GM23338 (cell line): ENCODE measurements around the gene SIRT3. TPM values are rescaled to one million over a fixed set of nuclear protein-coding genes. Genes with fewer than 3 reads are reported as not detected.

Experiments used
- ETS1 ChIP-seq: IDR thresholded peaks from 2 replicates; pipeline ENCODE4 v1.6.1; 2016; ENCODE audit warnings: antibody characterized with exemption
- POLR2AphosphoS5 ChIP-seq: IDR thresholded peaks from 2 replicates; pipeline ENCODE4 v1.6.1; 2016; ENCODE audit warnings: antibody characterized with exemption, low read depth
- REST ChIP-seq: IDR thresholded peaks from one replicate; pipeline ENCODE4 v1.6.1; 2018; ENCODE audit warnings: antibody characterized with exemption; ENCODE audit not compliant: unreplicated experiment
- STAT1 ChIP-seq: IDR thresholded peaks from one replicate; pipeline ENCODE4 v1.6.1; 2016; ENCODE audit warnings: antibody characterized with exemption; ENCODE audit not compliant: unreplicated experiment
- polyA plus RNA-seq: library from polyadenylated mRNA; unstranded; fragments of >200 nt; fragmentation: Nextera tagmentation; extraction: Ambion mirVana; gene quantifications from 2 replicates; pipeline ENCODE4 v1.2.1, GENCODE V29; 2016
- total RNA-seq: library from RNA; depleted of rRNA; stranded (reverse); fragments of >200 nt; shearing (Covaris generic); gene quantifications from 2 replicates; pipeline ENCODE4 v1.2.3, GENCODE V29; 2014
- TF ChIP-seq, protein P1 (sequence below): fragments of 250-450 bp; sonication (Bioruptor Pico); IDR thresholded peaks from 2 replicates; pipeline ENCODE4 v1.5.0; 2020; ENCODE audit warnings: mild to moderate bottlenecking, moderate library complexity

The SIRT3 gene
- total and polyA plus RNA-seq, 2 experiments from 2014 or later: 7.0 to 11.4 TPM

DNA sequence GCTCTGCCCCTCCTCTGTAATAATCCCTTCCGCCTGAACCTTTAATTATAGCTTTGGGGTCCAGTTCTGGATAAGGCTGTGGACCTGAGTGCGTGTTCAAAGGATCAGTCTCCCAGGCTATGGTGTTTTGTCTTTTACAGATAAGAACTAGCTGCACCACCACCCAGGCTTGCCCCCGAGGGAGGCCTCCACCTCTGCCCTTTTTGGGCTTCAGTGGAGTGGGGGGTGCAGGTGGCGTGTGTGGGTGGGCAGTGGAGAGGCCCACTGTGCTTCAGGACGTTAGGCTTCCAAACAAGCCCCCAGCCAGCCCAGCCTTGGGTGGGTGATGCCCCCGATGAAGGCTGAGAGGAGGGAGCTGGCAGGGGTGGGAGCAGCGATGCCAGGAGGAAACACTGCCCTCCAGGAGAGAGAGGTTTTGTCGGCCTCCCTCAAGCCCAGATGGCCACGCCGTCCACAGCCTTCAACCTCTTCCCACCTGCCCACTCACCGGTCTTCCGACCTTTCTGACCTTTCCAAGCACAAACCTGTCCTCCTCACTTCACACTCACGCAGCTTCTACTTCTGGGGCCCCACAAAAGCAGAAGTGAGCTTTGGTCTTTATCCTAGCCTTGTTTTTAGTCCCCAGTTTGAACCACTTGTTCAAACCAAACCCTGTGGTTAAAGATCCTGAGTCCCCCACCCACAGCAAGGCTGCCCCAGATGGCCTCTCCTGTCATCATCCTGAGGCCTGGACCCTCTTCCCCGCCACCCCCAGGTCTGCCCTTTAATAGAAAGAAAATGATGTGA lies 21.0 kb upstream of the SIRT3 start (continued):
- TF ChIP-seq, protein P1, sequence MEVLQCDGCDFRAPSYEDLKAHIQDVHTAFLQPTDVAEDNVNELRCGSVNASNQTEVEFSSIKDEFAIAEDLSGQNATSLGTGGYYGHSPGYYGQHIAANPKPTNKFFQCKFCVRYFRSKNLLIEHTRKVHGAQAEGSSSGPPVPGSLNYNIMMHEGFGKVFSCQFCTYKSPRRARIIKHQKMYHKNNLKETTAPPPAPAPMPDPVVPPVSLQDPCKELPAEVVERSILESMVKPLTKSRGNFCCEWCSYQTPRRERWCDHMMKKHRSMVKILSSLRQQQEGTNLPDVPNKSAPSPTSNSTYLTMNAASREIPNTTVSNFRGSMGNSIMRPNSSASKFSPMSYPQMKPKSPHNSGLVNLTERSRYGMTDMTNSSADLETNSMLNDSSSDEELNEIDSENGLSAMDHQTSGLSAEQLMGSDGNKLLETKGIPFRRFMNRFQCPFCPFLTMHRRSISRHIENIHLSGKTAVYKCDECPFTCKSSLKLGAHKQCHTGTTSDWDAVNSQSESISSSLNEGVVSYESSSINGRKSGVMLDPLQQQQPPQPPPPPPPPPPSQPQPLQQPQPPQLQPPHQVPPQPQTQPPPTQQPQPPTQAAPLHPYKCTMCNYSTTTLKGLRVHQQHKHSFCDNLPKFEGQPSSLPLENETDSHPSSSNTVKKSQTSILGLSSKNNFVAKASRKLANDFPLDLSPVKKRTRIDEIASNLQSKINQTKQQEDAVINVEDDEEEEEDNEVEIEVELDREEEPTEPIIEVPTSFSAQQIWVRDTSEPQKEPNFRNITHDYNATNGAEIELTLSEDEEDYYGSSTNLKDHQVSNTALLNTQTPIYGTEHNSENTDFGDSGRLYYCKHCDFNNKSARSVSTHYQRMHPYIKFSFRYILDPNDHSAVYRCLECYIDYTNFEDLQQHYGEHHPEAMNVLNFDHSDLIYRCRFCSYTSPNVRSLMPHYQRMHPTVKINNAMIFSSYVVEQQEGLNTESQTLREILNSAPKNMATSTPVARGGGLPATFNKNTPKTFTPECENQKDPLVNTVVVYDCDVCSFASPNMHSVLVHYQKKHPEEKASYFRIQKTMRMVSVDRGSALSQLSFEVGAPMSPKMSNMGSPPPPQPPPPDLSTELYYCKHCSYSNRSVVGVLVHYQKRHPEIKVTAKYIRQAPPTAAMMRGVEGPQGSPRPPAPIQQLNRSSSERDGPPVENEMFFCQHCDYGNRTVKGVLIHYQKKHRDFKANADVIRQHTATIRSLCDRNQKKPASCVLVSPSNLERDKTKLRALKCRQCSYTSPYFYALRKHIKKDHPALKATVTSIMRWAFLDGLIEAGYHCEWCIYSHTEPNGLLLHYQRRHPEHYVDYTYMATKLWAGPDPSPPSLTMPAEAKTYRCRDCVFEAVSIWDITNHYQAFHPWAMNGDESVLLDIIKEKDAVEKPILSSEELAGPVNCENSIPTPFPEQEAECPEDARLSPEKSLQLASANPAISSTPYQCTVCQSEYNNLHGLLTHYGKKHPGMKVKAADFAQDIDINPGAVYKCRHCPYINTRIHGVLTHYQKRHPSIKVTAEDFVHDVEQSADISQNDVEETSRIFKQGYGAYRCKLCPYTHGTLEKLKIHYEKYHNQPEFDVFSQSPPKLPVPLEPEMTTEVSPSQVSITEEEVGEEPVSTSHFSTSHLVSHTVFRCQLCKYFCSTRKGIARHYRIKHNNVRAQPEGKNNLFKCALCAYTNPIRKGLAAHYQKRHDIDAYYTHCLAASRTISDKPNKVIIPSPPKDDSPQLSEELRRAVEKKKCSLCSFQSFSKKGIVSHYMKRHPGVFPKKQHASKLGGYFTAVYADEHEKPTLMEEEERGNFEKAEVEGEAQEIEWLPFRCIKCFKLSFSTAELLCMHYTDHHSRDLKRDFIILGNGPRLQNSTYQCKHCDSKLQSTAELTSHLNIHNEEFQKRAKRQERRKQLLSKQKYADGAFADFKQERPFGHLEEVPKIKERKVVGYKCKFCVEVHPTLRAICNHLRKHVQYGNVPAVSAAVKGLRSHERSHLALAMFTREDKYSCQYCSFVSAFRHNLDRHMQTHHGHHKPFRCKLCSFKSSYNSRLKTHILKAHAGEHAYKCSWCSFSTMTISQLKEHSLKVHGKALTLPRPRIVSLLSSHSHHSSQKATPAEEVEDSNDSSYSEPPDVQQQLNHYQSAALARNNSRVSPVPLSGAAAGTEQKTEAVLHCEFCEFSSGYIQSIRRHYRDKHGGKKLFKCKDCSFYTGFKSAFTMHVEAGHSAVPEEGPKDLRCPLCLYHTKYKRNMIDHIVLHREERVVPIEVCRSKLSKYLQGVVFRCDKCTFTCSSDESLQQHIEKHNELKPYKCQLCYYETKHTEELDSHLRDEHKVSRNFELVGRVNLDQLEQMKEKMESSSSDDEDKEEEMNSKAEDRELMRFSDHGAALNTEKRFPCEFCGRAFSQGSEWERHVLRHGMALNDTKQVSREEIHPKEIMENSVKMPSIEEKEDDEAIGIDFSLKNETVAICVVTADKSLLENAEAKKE: no peak
- TF ChIP-seq STAT1: no peak
- no peak for TF ChIP-seq POLR2AphosphoS5
- no peak for TF ChIP-seq REST
- TF ChIP-seq ETS1: no peak
